GM18951 (cell line): ENCODE results near the gene ESPN.

Source experiments
- POLR2A ChIP-seq: IDR thresholded peaks from 4 replicates; pipeline ENCODE4 v1.6.1; 2011; ENCODE audit warnings: mild to moderate bottlenecking; ENCODE audit not compliant: insufficient read length, insufficient read depth; ENCODE audit errors: extremely low read depth
- in situ Hi-C: fragments of 300-500 bp; cut with MboI; formaldehyde crosslinking; loops from one replicate; pipeline ENCODE4 v1.12.0; 2022; ENCODE audit warnings: low sequenced_read_pairs, mixed read lengths, inconsistent platforms; ENCODE audit not compliant: unreplicated experiment

Gene ESPN

DNA sequence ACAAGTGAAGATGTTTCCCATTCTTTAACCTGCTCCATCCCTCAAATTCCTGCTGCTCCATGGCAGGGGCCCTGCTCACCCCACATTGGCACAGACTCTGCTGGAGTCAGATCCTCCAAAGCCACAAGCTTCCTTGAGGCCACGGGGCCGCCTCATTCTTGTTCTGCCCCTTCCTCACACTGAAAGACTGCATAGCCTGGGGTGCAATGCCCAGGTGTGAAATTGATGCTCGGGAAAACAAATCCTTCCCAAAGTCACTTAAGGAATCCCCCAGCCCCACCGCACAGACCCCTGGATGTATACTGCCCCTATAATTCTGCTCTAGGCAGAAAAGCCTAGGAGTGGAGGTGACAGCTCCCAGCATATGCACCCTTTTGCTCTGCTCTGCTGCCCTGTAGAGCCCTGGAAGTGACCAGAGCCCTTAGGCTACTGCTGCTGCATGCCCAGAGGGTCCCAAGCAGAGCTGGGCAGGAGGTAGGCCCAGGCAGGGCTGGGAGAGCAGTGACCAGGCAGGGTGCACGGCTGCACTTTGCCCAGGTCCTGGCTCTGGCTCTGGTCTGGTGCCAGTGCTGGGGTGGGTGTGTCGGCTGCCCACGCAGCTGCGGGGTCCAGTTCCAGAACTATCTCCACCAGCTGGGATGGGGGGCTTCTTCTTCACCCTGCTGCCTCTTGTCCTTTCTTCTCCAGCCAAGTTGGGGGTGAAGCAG is 6.5 kb upstream of the ESPN start:
- TF ChIP-seq POLR2A: no peak

DNA sequence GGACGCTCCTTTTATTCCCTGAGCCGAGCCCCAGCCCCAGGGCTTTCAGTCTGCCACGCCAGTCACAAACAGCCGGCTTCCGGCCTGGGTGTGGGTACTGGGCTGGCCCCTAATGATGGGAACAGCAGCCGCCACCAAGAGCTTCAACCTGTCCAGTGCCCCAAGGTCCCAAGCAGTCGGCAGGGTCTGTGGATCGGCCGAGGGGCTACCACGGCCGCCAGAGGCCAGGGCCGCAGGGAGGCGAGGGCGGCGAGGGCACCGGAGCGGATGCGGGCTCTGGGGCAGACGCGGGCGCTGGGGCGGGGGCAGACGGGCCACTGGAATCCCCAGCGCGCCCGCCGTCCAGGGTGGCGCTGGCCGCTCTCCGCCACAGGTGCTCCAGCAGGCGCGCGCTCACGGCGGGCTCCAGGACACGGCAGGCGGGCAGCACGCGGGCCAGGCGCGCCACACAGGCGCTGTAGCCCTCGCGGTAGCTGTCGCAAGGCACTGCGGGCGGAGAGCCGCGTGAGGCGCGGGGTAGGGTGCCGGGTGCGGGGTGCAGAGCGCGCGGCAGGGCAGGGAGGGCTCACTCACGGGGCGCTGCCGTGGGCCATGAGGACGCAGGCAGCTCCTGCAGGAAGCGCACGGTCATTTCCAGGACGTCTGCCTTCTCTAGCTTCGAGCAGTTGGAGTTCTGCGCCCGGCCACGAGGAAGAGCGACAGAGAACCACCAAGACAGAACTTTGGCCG is 5.7 kb upstream of the ESPN start:
- no peak for TF ChIP-seq POLR2A
- in situ Hi-C loops: no loop called here

More for the DNA sequence above, 6.5 kb upstream of the ESPN start:
- in situ Hi-C loops: no loop called here

DNA sequence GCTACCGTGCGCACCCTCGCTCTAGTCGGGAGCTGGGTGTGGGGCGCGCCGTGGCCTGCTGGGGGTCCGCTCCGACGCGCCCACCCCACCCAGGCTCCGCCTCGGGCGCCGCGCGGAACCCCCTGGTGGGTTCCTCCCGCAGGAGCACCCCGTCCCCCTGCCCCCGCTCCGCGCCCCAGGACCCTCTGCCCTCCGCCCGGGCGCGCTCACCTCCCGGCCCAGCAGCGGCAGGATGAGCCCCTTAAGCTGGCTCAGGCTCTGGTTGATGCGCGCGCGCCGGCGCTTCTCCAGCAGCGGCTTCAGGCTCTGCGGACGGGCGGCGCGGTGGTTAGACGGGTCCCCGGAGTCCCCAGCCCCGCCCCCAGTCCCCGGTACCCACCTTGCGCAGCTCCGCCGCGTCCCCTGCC is 5.2 kb upstream of the ESPN start:
- in situ Hi-C loops: no loop called here
- no peak for TF ChIP-seq POLR2A

DNA sequence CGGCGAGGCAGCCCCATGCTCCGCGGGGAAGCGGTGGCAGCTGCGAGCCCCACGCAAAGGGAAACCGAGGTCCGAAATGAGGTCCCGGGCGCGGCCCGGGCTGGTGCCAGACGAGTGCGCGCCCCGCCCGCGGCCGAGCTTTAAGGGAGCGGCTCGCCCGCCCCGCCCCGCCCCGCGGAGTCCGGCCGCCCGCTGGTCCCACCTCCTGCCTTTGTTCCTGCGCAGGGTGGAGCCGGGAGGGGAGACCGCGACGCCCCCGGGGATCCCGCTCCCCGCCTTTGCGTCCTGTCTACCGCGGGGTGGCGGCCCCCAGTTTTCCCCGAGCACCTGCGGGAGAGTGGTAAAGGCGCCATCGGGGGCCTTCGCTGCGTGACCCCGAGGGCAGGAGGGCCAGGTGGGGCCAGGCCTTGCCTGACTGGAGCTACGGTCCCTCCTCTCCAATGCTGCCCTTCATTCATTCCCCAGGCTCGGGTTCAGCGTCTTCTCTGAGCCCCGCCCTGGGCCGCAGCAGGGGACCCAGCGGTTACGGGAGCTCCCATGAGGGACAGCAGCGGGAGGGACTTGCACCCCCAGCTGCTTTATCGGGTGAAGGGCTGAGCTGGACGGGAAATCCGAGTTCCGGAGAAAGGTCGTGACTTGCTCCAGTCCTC is 4.6 kb upstream of the ESPN start, which contains the start of gene HES2:
Gene HES2 (minus strand): TSS at position 116 of the 650 bp plus-strand sequence. CDS start 99 bp downstream, at position 17.
- in situ Hi-C loops: no loop called here
- no peak for TF ChIP-seq POLR2A

DNA sequence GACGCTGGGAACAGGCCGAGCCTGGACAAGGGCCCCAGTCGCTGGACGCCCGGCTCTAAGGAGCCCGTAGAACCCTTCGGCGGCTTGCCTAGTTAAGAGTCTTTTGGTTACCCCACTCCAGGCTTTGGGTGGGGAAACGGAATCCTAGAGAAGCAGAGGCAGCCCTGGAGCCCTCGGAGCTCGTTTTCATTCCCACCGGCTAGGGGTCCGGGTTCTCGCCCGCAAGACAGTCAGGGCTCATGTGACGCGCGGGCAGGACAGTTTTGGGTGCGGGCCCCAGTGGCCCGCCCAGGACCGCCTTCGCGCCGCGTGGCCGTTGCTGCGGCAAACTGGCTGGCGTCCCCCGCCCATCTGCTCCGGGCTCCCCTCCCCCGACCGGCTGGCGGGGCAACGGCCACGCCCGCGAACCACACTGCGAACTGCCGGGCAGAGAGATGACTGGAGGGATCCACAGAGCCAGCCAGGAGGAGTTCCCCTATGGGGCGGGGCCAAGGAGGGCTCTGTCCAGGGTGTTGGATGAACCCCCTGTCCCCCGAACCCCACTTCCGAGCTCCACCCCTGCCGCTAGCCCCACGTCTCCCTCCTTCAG is 4.0 kb upstream of the ESPN start:
- no peak for TF ChIP-seq POLR2A
- in situ Hi-C loops: no loop called here

DNA sequence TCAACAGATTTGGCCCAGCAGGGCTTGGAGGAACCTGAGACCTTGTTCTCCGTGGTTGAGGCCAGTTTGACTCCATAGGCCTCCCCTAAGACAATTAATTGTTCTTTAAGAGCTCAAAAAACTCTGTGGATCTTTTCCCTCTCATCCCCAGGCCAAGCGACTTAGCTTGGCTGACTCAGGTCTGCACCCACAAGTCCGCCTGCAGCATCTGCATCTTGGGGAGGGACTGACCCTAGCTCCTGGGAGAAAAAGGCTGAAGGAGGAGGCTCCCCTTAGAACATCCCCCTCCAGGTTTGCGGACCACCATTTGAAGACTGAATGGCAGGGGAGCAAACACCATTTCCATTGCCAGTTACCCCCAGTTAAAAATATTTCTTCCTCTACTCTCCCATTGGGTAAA is 3.3 kb upstream of the ESPN start:
- TF ChIP-seq POLR2A: no peak
- in situ Hi-C loops: no loop called here

DNA sequence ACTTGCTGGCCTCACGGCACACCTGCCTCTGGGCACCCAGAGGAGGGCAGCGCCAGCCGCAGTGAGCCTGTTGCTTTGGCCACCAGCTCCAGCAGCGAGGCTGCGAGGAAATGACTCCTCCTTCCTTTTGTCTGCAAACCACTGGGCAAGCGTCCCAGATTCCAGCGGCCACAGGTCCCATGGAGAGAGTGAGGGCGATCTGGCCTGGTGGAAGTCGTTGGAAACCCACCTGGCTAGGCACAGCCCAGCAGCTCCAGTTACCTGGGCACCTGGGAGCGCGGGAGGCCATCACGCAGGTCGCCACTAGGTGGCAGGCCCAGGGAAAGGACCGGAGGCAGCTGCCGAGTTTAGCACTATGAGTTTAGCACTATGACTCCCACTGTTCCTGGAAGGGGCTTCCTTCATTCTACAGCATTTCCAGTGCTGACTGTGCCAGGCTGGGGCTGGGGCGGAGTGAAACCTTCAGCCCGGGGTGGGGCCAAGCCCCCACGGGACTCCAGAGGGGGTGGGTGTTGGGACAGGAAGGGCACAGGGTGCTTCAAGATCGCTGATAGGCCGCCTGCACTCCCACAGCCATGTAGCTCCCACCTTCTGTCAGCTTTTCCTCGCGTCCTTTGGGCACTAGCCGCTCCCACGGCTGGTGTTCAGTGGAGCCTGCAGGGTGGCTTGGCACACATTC is 1.1 kb upstream of the ESPN start:
- in situ Hi-C loops: no loop called here

DNA sequence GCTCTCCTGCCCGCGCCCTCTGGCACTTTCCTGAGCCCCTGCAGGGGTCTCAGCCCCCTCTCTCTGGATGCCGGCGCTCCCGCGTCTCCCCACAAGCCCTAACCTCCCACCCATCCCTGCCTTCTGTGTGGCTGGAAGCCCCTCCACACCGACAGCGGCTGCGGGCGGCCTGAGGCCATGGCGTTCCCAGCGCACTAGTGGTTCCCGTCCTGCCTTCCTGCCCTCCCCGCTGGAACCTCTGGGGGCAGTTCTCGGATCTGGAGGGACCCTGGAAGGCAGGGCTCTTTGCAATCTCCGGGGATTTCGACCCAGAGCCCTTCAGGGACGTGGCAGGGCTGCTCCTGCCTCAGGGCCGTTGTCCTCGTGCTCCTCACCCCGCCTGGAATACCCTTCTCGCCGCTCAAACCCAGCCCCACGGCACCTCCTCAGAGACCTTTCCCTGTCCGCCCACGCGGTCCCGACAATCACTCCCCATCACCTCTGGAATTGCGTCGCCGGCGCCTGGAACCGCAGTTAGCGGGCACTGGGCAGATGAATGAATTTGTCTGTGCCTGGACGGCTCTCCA is 493 bp upstream of the ESPN start:
- in situ Hi-C loops: no loop called here
- no peak for TF ChIP-seq POLR2A

More for the DNA sequence above, 1.1 kb upstream of the ESPN start:
- TF ChIP-seq POLR2A: no peak

DNA sequence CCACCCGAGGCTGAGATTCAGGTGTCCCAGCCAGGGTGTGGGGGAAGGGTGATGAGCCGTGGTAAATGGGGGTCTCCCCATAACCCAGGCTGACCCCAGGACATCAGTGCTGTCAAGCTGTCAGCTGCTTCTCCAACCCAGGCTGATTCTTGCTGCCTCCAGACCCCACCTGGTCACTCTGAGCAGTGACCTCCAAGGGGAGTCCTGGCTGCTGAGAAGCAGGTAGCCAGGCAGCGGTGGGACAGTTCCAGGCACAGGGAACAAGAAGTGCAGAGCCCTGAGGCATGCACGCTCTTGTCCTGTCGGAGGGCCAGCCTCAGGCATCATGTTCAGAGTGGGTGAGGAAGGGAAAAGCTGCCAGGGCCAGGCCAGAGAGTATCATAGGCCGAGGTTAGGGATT is 1.1 kb downstream of the ESPN start:
- in situ Hi-C loops: no loop called here
- TF ChIP-seq POLR2A: no peak

DNA sequence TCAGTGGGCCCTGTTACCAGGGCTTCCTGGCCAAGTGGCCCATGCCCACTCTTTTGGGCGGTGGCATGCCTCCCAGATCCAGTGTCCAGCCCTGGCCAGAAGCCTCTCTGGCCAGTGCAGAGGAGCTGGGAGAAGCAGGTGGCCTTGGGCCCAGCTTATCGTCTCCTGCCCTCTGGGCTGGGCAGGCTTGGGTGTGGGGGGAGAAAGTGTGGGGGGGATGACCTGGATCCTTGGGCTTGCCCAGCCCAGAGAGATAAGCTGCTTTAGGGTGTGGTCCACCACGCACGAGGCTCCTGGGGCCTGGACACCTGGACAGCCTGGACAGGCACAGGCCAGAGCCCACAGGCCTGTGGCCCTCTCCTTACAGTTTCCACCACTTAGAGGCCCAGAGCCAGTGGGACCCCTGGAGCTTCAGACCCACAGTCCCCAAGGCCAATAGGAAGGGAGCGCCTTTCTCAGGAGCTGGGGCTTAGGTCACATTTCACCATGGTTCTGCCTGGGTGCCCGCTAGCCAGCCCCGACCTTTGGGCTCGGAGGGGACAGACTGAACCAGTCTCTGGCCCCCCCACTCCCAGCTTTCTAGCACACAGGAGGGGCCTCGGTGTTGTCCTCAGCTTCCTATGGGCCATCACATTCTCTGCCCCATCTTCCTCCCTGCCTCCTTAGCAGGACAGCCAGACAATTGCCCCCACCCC is 1.8 kb downstream of the ESPN start:
- TF ChIP-seq POLR2A: no peak

DNA sequence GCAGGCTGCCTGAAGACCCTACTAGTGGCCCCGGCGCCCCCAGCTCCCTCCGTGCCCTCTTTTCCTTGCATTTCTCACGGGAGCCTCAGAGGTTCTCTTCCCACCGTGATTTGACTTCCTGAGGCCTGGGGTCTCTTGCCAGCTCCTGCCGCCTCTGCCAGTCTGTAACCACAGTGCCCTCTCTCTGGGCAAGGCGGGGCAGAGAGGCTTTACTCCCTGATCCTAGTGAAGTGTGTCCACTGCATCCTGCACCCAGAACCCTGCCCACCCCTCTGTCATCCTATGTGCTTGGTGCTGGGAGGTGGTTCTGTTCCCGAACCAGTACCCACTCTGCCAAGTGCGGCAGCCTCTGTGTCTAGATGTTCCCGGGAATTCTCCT is 2.4 kb downstream of the ESPN start:
- in situ Hi-C loops: no loop called here
- TF ChIP-seq POLR2A: no peak

More for the DNA sequence above, 1.8 kb downstream of the ESPN start:
- in situ Hi-C loops: no loop called here
